ENCODE results near the gene ZBTB3. TPM values are rescaled to one million over a fixed set of nuclear protein-coding genes. Genes with fewer than 3 reads are reported as not detected.

Gene ZBTB3
- total and polyA plus RNA-seq, 4 donors, result 1.5 to 6.4 (median 4.2) TPM

DNA sequence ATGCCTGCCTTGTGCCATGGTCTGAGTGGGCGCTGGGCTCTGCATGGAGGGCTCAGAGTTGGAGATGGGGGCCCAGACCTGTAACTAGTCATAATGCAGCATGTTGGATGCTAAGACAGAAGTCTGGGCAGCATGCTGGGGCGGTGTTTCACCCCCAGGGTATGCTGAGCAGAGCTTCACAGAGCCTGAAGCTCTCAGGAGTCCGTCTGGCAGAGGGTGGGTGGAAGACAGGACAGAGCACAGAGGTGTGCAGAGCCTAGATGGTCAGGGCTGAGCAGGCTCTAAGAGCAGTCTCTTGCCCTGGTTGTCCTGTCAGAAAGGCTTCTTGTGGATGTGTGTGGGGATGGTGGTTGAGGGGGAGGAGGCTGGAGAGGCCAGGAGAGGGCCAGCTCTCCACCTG lies 24.5 kb upstream of the ZBTB3 start:
- H3K36me3 ChIP-seq (ENCODE audit: control insufficient read depth in 4 of 4, insufficient read depth in 3 of 4, low read depth in 1 of 4, low read length in 3 of 4), result peaks cover 6 to 48% (median 20%) of the 10 kb centered on the region in 4 donors
- 95% methylated on average over 3 of the region's 3 CpGs for WGBS

DNA sequence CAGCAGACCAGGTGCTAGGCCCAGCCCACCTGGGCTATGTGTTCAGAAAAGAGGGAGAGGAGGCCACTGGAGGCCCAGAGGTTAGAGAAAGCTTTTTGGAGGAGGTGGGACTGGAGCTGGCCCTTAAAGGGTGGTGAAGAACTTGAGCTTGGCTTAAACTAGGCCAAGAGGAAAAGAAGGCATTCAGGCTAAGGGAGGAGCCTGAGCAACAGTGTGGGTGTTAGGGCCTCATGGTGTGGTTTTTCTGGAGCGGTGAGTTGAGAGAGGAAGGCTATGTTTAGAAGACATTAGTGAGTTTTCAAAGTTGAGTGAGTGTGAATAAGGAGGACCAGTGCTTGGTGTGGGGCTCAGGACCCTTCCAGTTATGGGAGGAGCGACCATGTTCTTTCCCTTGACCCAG lies 23.4 kb upstream of the ZBTB3 start:
- Histone ChIP-seq H3K27ac (ENCODE audit: low read depth in 1 of 2, low read length in 2 of 2) (no peak overlapping the region), H3K4me3 (ENCODE audit: low read depth in 1 of 3, low read length in 3 of 3) (no peak overlapping the region), H3K9ac (ENCODE audit: low read depth in 1 of 2, low read length in 2 of 2) (no peak overlapping the region), H3K4me1 (ENCODE audit: control insufficient read depth in 4 of 4, insufficient read depth in 4 of 4, low read length in 3 of 4) (peaks cover 0 to 4% (median 0%) of the 10 kb centered on the region in 4 donors), H3K27me3 (ENCODE audit: control insufficient read depth in 4 of 4, insufficient read depth in 4 of 4, low read length in 3 of 4) (no peaks in the 10 kb centered on the region), H3K36me3 (ENCODE audit: control insufficient read depth in 4 of 4, insufficient read depth in 3 of 4, low read depth in 1 of 4, low read length in 3 of 4) (peaks cover 6 to 44% (median 15%) of the 10 kb centered on the region in 4 donors), H3K9me3 (ENCODE audit: control insufficient read depth in 4 of 4, low read length in 3 of 4) (no peaks in the 10 kb centered on the region)
- 90% methylated on average over 2 of the region's 2 CpGs for WGBS
- TF ChIP-seq, protein P1, sequence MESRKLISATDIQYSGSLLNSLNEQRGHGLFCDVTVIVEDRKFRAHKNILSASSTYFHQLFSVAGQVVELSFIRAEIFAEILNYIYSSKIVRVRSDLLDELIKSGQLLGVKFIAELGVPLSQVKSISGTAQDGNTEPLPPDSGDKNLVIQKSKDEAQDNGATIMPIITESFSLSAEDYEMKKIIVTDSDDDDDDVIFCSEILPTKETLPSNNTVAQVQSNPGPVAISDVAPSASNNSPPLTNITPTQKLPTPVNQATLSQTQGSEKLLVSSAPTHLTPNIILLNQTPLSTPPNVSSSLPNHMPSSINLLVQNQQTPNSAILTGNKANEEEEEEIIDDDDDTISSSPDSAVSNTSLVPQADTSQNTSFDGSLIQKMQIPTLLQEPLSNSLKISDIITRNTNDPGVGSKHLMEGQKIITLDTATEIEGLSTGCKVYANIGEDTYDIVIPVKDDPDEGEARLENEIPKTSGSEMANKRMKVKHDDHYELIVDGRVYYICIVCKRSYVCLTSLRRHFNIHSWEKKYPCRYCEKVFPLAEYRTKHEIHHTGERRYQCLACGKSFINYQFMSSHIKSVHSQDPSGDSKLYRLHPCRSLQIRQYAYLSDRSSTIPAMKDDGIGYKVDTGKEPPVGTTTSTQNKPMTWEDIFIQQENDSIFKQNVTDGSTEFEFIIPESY (IDR thresholded peaks at IDR 0.05), result no peak
- TF ChIP-seq, protein P2, sequence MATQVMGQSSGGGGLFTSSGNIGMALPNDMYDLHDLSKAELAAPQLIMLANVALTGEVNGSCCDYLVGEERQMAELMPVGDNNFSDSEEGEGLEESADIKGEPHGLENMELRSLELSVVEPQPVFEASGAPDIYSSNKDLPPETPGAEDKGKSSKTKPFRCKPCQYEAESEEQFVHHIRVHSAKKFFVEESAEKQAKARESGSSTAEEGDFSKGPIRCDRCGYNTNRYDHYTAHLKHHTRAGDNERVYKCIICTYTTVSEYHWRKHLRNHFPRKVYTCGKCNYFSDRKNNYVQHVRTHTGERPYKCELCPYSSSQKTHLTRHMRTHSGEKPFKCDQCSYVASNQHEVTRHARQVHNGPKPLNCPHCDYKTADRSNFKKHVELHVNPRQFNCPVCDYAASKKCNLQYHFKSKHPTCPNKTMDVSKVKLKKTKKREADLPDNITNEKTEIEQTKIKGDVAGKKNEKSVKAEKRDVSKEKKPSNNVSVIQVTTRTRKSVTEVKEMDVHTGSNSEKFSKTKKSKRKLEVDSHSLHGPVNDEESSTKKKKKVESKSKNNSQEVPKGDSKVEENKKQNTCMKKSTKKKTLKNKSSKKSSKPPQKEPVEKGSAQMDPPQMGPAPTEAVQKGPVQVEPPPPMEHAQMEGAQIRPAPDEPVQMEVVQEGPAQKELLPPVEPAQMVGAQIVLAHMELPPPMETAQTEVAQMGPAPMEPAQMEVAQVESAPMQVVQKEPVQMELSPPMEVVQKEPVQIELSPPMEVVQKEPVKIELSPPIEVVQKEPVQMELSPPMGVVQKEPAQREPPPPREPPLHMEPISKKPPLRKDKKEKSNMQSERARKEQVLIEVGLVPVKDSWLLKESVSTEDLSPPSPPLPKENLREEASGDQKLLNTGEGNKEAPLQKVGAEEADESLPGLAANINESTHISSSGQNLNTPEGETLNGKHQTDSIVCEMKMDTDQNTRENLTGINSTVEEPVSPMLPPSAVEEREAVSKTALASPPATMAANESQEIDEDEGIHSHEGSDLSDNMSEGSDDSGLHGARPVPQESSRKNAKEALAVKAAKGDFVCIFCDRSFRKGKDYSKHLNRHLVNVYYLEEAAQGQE (IDR thresholded peaks at IDR 0.05), result no peak
- TF ChIP-seq RAD21 (IDR thresholded peaks at IDR 0.05), result no peak
- TF ChIP-seq NR2F2 (IDR thresholded peaks at IDR 0.05), result no peak
- no peak for TF ChIP-seq SP1 (IDR thresholded peaks at IDR 0.05)
- no peak for DNase-seq (ENCODE audit: low spot score)

More for the DNA sequence above, 24.5 kb upstream of the ZBTB3 start:
- no peak for DNase-seq (ENCODE audit: low spot score)
- no peak for TF ChIP-seq YY1 (IDR thresholded peaks at IDR 0.05)
- no peak for TF ChIP-seq TAF1 (conservative IDR thresholded peaks at IDR 0.05)
- TF ChIP-seq, protein P3, sequence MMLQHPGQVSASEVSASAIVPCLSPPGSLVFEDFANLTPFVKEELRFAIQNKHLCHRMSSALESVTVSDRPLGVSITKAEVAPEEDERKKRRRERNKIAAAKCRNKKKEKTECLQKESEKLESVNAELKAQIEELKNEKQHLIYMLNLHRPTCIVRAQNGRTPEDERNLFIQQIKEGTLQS (IDR thresholded peaks at IDR 0.05), result no peak
- TF ChIP-seq FOXA1 (IDR thresholded peaks at IDR 0.05), result no peak
- TF ChIP-seq, protein P4, sequence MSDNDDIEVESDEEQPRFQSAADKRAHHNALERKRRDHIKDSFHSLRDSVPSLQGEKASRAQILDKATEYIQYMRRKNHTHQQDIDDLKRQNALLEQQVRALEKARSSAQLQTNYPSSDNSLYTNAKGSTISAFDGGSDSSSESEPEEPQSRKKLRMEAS (IDR thresholded peaks at IDR 0.05), result no peak
- TF ChIP-seq SP1 (IDR thresholded peaks at IDR 0.05), result no peak
- no peak for TF ChIP-seq HNF4G (IDR thresholded peaks at IDR 0.05)
- no peak for TF ChIP-seq GABPA (IDR thresholded peaks at IDR 0.05 in 1 of 2, conservative IDR thresholded peaks at IDR 0.05 in 1 of 2)
- TF ChIP-seq, protein P1 (IDR thresholded peaks at IDR 0.05), result no peak
- Histone ChIP-seq H3K4me1 (ENCODE audit: control insufficient read depth in 4 of 4, insufficient read depth in 4 of 4, low read length in 3 of 4) (peaks cover 0 to 2% (median 0%) of the 10 kb centered on the region in 4 donors), H3K9ac (ENCODE audit: low read depth in 1 of 2, low read length in 2 of 2) (no peak overlapping the region), H3K27me3 (ENCODE audit: control insufficient read depth in 4 of 4, insufficient read depth in 4 of 4, low read length in 3 of 4) (no peaks in the 10 kb centered on the region), H3K9me3 (ENCODE audit: control insufficient read depth in 4 of 4, low read length in 3 of 4) (no peaks in the 10 kb centered on the region), H3K4me3 (ENCODE audit: low read depth in 1 of 3, low read length in 3 of 3) (no peak overlapping the region), H3K27ac (ENCODE audit: low read depth in 1 of 2, low read length in 2 of 2) (no peak overlapping the region)
